ENCODE measurements around the gene PTPRM. TPM values are rescaled to one million over a fixed set of nuclear protein-coding genes. Genes with fewer than 3 reads are reported as not detected.

PTPRM gene
- total RNA-seq, 1 donor from 2014 or later: 42.1 TPM

DNA sequence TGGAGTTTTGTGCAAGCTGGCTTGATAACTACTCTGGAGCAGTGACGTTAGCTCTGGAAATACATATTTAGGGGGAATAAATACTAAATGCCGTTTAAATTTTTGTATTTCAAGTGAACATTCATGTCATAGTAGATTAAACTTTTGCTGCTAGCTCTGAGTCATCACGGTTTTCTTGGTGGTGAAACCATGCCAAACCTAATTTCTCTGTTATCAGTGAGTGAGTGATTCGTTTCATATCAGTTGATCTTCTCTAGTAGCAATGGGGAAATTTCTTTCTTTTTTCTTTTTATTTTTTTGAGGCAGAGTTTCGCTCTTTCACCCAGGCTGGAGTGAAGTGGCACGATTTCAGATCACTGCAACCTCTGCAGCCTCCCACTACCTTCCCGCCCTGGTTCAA lies 211.1 kb downstream of the PTPRM start:
- TF ChIP-seq, protein P1, sequence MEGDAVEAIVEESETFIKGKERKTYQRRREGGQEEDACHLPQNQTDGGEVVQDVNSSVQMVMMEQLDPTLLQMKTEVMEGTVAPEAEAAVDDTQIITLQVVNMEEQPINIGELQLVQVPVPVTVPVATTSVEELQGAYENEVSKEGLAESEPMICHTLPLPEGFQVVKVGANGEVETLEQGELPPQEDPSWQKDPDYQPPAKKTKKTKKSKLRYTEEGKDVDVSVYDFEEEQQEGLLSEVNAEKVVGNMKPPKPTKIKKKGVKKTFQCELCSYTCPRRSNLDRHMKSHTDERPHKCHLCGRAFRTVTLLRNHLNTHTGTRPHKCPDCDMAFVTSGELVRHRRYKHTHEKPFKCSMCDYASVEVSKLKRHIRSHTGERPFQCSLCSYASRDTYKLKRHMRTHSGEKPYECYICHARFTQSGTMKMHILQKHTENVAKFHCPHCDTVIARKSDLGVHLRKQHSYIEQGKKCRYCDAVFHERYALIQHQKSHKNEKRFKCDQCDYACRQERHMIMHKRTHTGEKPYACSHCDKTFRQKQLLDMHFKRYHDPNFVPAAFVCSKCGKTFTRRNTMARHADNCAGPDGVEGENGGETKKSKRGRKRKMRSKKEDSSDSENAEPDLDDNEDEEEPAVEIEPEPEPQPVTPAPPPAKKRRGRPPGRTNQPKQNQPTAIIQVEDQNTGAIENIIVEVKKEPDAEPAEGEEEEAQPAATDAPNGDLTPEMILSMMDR (IDR thresholded peaks at IDR 0.05; ENCODE audit: insufficient read depth, low read length, severe bottlenecking): no peak
- no peak for DNase-seq (ENCODE audit: low read depth)
- H3K4me3 ChIP-seq (ENCODE audit: low read depth, low read length): no peak overlapping the region
- no peaks in the 10 kb centered on the region for H3K27me3 ChIP-seq (ENCODE audit: control insufficient read depth, insufficient read depth, low read length)
- no peak for FAIRE-seq
- no peaks in the 10 kb centered on the region for H3K36me3 ChIP-seq (ENCODE audit: control insufficient read depth, insufficient read depth, low read length)

DNA sequence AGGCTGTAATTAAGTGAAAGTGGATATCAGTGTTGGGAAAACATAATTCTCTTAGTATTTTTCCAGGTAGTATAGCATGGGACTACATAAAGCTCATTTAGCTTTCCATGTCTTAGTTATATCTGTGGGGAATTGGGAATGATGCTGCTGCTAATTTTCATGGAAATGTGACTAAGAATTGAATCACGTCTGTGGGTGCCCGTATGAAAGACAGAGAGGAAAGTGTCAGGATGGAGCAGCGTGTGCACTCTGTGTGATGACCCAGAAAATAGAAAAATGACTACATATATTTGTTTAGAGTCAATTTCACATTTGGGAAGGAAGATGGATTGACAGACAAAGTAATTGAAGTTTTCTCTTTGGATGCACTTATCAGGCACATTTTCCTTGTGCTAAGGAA lies 212.1 kb downstream of the PTPRM start:
- no peaks in the 10 kb centered on the region for H3K27me3 ChIP-seq (ENCODE audit: control insufficient read depth, insufficient read depth, low read length)
- DNase-seq (ENCODE audit: low read depth): no peak
- TF ChIP-seq, protein P1 (IDR thresholded peaks at IDR 0.05; ENCODE audit: insufficient read depth, low read length, severe bottlenecking): no peak
- H3K36me3 ChIP-seq (ENCODE audit: control insufficient read depth, insufficient read depth, low read length): no peaks in the 10 kb centered on the region
- H3K4me3 ChIP-seq (ENCODE audit: low read depth, low read length): no peak overlapping the region
- no peak for FAIRE-seq

DNA sequence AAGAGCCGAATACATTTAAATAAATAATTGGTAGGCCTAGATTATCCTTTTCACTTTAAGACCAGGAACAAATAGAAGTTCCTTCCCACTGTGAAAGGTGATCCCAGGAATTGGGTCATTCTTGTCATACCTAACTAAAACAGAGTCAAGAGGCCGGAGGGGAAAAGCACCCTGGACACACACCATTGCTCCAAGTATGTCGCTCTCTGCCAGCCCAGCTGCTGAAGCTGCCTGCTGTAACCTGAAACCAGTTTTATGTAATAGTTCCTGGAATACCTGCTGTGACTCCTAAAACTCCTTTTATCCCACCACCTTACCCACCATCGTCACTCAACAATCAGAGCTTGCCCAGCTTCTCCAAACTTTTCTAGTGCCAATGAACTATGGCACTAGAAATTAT lies 217.1 kb downstream of the PTPRM start:
- no peak for FAIRE-seq
- peak; percentile 13 for DNase-seq (ENCODE audit: low read depth)
- no peaks in the 10 kb centered on the region for H3K27me3 ChIP-seq (ENCODE audit: control insufficient read depth, insufficient read depth, low read length)
- TF ChIP-seq, protein P1 (IDR thresholded peaks at IDR 0.05; ENCODE audit: insufficient read depth, low read length, severe bottlenecking): no peak
- no peaks in the 10 kb centered on the region for H3K36me3 ChIP-seq (ENCODE audit: control insufficient read depth, insufficient read depth, low read length)
- no peak overlapping the region for H3K4me3 ChIP-seq (ENCODE audit: low read depth, low read length)

DNA sequence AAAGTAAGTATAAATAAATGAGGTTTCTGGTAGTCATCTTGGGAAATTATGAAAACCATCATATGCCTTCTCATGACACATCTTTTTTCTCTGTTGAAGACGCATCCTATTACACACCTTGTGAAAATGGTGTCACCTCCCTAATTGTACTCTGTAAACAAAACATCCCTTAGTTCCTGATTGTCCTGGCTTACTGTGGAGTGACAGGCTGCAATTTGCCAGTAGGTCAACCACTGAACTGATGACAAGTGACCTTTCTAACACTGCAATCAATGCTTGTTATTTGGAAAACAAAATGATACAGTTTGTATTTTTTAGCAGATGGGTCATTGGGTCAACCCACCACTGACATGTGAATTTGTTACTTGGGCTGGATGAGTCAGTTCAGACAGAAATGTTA lies 219.5 kb downstream of the PTPRM start:
- TF ChIP-seq, protein P1 (IDR thresholded peaks at IDR 0.05; ENCODE audit: insufficient read depth, low read length, severe bottlenecking): no peak
- DNase-seq (ENCODE audit: low read depth): no peak

DNA sequence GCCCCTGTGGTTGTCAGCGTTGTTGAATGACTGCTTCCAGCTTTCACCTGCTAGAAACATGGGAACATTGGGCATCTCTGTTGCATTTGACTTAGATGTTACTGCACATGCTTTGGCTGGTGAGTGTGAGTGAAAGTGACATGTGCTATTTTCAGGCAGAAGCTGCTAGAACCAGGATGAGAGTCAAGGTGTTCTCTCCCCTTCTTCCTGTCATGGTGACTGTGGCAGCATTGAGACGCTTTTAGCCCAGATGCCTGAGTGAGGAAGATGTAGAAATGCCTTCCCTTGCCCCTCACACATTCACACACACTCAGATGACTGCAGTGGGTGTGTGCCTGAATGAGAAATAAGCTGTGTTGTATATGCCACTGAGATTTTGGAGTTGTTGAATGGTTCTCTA lies 220.2 kb downstream of the PTPRM start:
- FAIRE-seq: no peak
- H3K27me3 ChIP-seq (ENCODE audit: control insufficient read depth, insufficient read depth, low read length): no peaks in the 10 kb centered on the region
- TF ChIP-seq, protein P1 (IDR thresholded peaks at IDR 0.05; ENCODE audit: insufficient read depth, low read length, severe bottlenecking): no peak

More for the DNA sequence above, 219.5 kb downstream of the PTPRM start:
- H3K27me3 ChIP-seq (ENCODE audit: control insufficient read depth, insufficient read depth, low read length): no peaks in the 10 kb centered on the region
- no peaks in the 10 kb centered on the region for H3K36me3 ChIP-seq (ENCODE audit: control insufficient read depth, insufficient read depth, low read length)
- no peak overlapping the region for H3K4me3 ChIP-seq (ENCODE audit: low read depth, low read length)
- FAIRE-seq: no peak

DNA sequence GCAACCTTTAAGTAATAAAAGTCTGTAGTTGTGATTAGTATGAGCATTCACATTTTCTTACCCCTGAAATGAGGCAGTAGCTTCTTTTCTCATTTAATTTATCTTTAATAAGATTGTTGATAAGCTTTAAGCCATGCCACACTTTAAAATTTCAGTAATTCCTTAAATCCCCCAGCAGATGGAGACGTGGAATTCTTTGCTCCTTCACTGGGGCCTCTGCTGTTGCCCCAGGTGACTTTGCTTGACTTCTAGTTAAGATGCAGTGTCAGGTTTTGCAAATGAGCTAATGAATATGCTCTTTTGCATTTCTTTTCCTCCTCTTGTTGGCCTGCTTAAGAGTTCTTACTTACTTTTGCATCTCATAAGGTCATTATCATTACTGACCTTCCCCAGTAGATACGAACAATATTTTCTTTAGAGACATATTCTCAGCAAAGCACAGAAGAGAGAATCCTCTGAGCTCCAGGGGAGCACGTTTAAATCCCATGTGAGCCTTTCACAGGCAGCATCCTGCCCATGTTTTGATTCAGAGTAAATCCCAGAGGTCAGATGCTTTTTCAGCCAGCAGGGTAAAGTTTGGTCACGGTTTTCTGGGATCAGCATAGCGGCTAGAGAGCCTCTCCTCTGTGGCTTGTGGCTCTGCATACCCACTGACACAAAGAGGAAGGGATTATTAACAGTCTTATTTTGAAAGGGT lies 222.9 kb downstream of the PTPRM start:
- TF ChIP-seq, protein P1 (IDR thresholded peaks at IDR 0.05; ENCODE audit: insufficient read depth, low read length, severe bottlenecking): peak; percentile 52
- Histone ChIP-seq H3K27me3 (ENCODE audit: control insufficient read depth, insufficient read depth, low read length) (no peaks in the 10 kb centered on the region), H3K4me3 (ENCODE audit: low read depth, low read length) (no peak overlapping the region), H3K36me3 (ENCODE audit: control insufficient read depth, insufficient read depth, low read length) (no peaks in the 10 kb centered on the region)
- DNase-seq (ENCODE audit: low read depth): peak; percentile 59
- FAIRE-seq: no peak

More for the DNA sequence above, 220.2 kb downstream of the PTPRM start:
- Histone ChIP-seq H3K4me3 (ENCODE audit: low read depth, low read length) (no peak overlapping the region), H3K36me3 (ENCODE audit: control insufficient read depth, insufficient read depth, low read length) (no peaks in the 10 kb centered on the region)
- DNase-seq (ENCODE audit: low read depth): no peak

Data from bronchial epithelial cell (primary cell).